Epithelial cell of esophagus (primary cell): ENCODE results near the gene RALGPS1.

Source experiments
- DNase-seq: peaks from one replicate; pipeline ENCODE4 v3.0.0; 2010; ENCODE audit warnings: low read depth
- H3K4me3 ChIP-seq: 2 replicates; pipeline ENCODE4 v1.5.1; 2011; ENCODE audit warnings: mild to moderate bottlenecking, low read length, control low read depth
- TF ChIP-seq, protein P1 (sequence below): IDR thresholded peaks from 2 replicates; pipeline ENCODE4 v1.5.1; 2011; ENCODE audit warnings: low read depth, mild to moderate bottlenecking, low read length, control low read depth, inconsistent platforms; ENCODE audit not compliant: insufficient read depth; ENCODE audit errors: missing control alignments

RALGPS1 gene

DNA sequence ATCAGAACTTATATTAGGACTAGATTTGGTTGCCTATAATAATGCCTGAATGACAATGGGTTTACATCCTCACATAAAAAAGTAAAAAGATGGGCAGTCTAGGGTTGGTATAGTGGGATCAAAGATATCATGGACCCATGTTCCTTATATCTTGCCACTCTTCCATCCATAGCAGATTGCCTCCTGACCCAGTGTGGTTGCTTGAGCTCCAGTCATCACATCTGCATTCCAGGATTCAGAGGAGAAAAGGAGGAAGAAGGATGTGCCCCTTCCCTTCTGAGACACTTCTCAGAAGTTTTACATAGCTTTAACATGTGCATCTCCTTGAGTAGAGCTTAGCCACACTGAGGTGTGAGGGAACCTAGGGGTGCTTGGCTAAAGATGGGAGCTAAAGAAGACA lies 22.9 kb downstream of the RALGPS1 start:
- no peak for DNase-seq
- no peak overlapping the region for H3K4me3 ChIP-seq
- TF ChIP-seq, protein P1, sequence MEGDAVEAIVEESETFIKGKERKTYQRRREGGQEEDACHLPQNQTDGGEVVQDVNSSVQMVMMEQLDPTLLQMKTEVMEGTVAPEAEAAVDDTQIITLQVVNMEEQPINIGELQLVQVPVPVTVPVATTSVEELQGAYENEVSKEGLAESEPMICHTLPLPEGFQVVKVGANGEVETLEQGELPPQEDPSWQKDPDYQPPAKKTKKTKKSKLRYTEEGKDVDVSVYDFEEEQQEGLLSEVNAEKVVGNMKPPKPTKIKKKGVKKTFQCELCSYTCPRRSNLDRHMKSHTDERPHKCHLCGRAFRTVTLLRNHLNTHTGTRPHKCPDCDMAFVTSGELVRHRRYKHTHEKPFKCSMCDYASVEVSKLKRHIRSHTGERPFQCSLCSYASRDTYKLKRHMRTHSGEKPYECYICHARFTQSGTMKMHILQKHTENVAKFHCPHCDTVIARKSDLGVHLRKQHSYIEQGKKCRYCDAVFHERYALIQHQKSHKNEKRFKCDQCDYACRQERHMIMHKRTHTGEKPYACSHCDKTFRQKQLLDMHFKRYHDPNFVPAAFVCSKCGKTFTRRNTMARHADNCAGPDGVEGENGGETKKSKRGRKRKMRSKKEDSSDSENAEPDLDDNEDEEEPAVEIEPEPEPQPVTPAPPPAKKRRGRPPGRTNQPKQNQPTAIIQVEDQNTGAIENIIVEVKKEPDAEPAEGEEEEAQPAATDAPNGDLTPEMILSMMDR: no peak

DNA sequence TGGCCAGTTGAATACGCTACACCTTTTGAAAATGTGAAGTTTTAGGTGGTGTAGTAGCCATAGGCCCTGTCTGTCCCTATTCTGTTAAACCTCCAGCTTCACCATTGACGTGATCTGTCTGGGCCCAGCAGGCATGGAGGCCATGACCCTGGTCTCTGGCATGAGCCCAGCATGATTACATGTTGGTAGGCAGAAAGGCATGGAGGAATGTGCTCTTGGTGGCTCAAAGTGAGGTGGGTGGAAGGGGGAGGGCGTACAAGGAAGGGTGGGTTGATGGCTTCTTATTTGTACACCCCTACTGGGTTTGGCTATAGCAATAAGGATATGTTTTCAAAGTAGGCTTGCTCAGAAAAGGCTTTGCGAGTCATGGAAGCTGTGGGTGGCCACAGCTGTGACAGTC lies 23.7 kb downstream of the RALGPS1 start:
- TF ChIP-seq, protein P1: no peak
- DNase-seq: no peak
- H3K4me3 ChIP-seq: no peak overlapping the region

DNA sequence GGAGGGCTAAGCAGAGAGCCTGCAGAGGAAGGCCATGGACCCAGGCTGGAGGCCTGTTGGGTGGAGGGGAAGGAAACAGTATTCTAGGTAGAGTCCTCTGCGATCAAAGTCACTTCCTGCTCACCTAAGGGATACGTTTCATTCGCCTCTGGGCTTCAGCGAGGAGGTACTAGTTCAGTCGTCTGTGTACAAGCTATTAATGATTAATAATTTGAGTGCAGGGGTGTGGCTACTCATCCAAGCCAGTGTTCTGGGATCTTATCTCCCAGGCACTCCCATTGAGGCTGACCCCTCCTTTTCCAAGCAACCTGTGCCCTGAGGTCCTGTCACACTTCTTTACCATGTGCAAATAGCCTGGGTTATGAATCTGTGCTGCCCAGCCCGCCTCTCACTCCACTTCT lies 25.2 kb downstream of the RALGPS1 start:
- no peak overlapping the region for H3K4me3 ChIP-seq
- no peak for DNase-seq
- TF ChIP-seq, protein P1: no peak

DNA sequence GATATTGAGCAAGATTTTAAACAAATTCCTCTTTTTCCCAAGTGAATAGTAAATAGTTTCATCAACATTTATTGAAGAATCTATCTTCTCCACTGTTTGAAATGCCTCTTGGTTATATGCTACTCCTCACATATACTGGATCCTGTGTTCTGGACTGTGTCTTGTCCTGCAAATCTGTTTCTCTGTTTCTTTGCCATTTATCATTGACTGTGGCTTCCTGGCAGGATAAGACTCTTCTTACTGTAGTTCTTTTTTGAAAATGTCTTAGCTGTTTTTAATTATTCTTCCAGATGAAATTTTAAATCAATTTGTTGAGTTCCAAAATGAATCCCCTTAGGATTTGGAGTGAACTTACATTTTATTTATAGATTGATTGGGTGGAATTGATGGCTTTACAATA lies 27.8 kb downstream of the RALGPS1 start:
- TF ChIP-seq, protein P1: no peak
- no peak overlapping the region for H3K4me3 ChIP-seq
- no peak for DNase-seq

DNA sequence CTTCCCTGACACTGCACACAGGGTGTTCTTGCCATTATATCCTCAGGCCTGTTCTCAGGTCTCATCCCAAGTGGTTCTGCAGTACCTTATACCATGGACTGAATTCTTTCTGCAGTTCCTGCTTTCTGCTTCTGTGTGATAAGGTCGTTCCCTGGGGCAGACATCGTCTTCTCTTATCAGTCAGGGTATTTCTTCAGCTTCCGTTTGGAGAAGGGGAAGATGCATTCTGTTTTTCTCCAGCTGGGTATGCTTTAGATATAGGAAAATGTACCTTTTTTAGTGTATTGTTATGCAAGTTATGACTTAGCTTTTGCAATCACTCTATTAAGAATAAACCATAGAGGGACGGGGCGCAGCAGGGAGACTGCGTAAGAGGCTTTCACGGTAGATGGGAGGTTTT lies 31.1 kb downstream of the RALGPS1 start:
- no peak for DNase-seq
- TF ChIP-seq, protein P1: no peak
- no peak overlapping the region for H3K4me3 ChIP-seq

DNA sequence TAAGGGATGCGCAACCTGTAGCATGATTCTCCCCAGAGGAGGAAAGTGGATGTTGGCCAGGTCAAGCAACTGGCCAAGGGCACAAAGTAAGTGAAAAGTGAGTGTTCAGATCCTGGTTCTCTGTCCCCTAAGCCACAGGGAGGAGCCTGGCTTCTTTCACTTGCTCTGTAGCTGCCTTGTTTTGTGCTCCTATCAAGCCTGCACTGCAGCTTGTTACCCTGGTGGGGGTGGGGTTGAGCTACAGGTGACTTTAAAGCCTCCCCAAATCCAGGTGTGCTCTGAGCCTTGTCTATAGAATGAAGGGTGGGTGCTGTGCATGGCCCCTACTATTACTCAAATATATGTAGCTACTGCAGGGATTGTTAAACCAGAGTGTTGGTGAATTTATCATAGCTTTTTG lies 32.9 kb downstream of the RALGPS1 start:
- peak; percentile 22 for DNase-seq
- H3K4me3 ChIP-seq: no peak overlapping the region

More for the DNA sequence above, 32.9 kb downstream of the RALGPS1 start:
- TF ChIP-seq, protein P1: peak; percentile 46
